Pancreas (tissue), 10 donors: ENCODE measurements around the gene UBASH3A. TPM values are rescaled to one million over a fixed set of nuclear protein-coding genes. Genes with fewer than 3 reads are reported as not detected.

ENCODE experiments used
- ATAC-seq, 4 donors: fragments of 200-7000 bp; cut with Tn5 transposase; one replicate each; pipeline versions ENCODE4 v1.8.0 to v1.9.1; 2020; ENCODE audit warnings: mild to moderate bottlenecking in 4 of 4, moderate library complexity in 4 of 4
- DNase-seq, 6 donors: peaks; one replicate each; pipeline ENCODE4 v3.0.0-alpha.2; 2020
- FAIRE-seq: peaks from 2 replicates; lab custom pipeline; 2012; peaks lifted over from hg19 to GRCh38; lab: Jason Lieb, UNC
- H3K27ac ChIP-seq, 4 donors: fragments of 200-600 bp; sonication (generic); 1 replicate in 3 of 4; 2 replicates in 1 of 4; pipeline versions ENCODE4 v1.5.0 to v1.8.0; 2020
- H3K27me3 ChIP-seq, 4 donors: fragments of 200-600 bp; one replicate each; pipeline ENCODE4 v1.8.0; 2021
- H3K36me3 ChIP-seq, 3 donors: fragments of 200-600 bp; sonication (generic) in 1 of 3; one replicate each; pipeline versions ENCODE4 v1.5.0 to v1.8.0; 2020 to 2021
- H3K4me1 ChIP-seq, 3 donors: fragments of 200-600 bp; one replicate each; pipeline ENCODE4 v1.8.0; 2021
- H3K4me3 ChIP-seq, 4 donors: fragments of 200-600 bp; sonication (generic) in 2 of 4; one replicate each; pipeline versions ENCODE4 v1.5.0 to v1.8.0; 2020 to 2021
- H3K9me3 ChIP-seq, 4 donors: fragments of 200-600 bp; one replicate each; pipeline ENCODE4 v1.8.0; 2021
- WGBS, 2 donors: extraction: QIAGEN DNeasy Blood & Tissue Kit; methylation state at CpG; one replicate each; pipeline ENCODE4 v1.1.7; 2013; 5-methylcytosine and 5-hydroxymethylcytosine counted together
- intact Hi-C, 3 donors: fragments of 100-400 bp; cut with DNase I; formaldehyde crosslinking; loops; one replicate each; pipeline versions ENCODE4 v1.11.1 to v1.14.2; 2022
- polyA plus RNA-seq, 2 donors: library from polyadenylated mRNA; stranded (reverse); fragments of 200-250 nt; gene quantifications; one replicate each; pipeline ENCODE4 v1.2.3, GENCODE V29; 2013
- total RNA-seq, 6 donors: library from RNA; stranded (reverse); fragmentation: NEBNext Ultra II Directional in 4 of 6; extraction: Animal tissue kit (Norgen Biotek cat#: 25700) in 4 of 6; gene quantifications; one replicate each; pipeline versions ENCODE4 v1.2.1 to v1.2.4, GENCODE V29; 2021 to 2023
- TF ChIP-seq, protein P1 (sequence below), 4 donors: fragments of 200-600 bp; sonication (generic) in 3 of 4; IDR thresholded peaks; one replicate each; pipeline versions ENCODE4 v1.5.0 to v1.8.0; 2021; ENCODE audit warnings: antibody characterized with exemption in 4 of 4
- donor health status: healthy with polysubstance abuse.
- donor health status: DM: no; HTN: no; CAD: no; lungs with moderate emphysema.
- donor health status: DM: no; HTN: no; CAD: no.
- donor health status: control.
- donor health status: control.
- donor health status: Bipolar disorder and iron deficiency.
- donor health status: DM: yes; HTN: yes; CAD: no.
- donor health status: DM: no; HTN: no; CAD: no.
- donor health status: DM: no; HTN: no; CAD: no.
- donor health status: DM: yes; HTN: yes; CAD: no.

The UBASH3A gene
- total and polyA plus RNA-seq, 8 donors, result 0.15 to 0.40 (median 0.32) TPM; not detected in 1

DNA sequence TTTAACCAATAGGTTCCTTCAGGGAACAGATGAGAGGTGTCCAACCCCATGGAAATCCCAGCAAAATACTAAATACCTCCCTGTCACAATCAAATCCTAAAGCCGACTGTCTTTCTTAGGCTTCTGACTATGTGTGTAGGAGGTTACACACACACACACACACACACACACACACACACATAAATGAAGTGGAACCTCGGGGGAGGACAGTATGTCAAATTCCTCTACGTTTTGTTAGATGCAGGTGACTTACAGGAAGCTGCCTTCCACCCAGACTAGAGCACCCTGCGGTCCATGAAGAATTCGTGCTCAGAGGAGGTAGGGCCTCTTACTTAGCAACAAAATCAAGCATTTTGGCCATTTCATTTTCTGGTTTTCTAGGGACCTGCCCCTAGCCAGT, 75.9 kb downstream of the UBASH3A start:
- H3K27ac ChIP-seq, result no peak overlapping the region
- no peaks in the 10 kb centered on the region for H3K36me3 ChIP-seq
- H3K9me3 ChIP-seq, result no peaks in the 10 kb centered on the region
- peaks cover 0 to 11% (median 5%) of the 10 kb centered on the region in 3 donors for H3K4me1 ChIP-seq
- 78 to 86% methylated on average over 5 of the region's 5 CpGs for WGBS, 2 donors
- no peaks in the 10 kb centered on the region for H3K27me3 ChIP-seq
- intact Hi-C loops, result no loop called here
- TF ChIP-seq, protein P1, sequence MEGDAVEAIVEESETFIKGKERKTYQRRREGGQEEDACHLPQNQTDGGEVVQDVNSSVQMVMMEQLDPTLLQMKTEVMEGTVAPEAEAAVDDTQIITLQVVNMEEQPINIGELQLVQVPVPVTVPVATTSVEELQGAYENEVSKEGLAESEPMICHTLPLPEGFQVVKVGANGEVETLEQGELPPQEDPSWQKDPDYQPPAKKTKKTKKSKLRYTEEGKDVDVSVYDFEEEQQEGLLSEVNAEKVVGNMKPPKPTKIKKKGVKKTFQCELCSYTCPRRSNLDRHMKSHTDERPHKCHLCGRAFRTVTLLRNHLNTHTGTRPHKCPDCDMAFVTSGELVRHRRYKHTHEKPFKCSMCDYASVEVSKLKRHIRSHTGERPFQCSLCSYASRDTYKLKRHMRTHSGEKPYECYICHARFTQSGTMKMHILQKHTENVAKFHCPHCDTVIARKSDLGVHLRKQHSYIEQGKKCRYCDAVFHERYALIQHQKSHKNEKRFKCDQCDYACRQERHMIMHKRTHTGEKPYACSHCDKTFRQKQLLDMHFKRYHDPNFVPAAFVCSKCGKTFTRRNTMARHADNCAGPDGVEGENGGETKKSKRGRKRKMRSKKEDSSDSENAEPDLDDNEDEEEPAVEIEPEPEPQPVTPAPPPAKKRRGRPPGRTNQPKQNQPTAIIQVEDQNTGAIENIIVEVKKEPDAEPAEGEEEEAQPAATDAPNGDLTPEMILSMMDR (IDR thresholded peaks at IDR 0.05), result no peak
- no peak overlapping the region for H3K4me3 ChIP-seq
- ATAC-seq (no peak), FAIRE-seq (no peak), DNase-seq (no peak)

DNA sequence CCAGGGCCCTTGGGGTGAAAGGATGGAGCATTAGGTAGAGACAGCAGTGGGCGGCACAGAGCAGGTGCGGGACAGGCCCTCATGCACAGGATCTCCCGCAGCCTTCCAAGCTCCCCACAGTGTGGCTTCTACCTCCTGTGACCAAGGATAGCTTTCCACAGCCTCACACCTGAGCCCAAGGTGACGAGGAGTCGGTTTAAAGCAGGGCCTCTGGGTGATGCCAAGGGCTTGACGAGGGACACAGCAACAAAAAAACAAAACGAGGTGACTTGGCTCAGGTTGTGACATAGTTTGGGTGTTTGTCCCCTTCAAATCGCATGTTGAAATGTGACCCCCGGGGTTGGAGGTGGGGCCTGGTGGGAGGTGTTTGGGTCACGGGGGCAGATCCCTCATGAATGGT, 77.0 kb downstream of the UBASH3A start:
- no peak for FAIRE-seq
- 88 to 91% methylated on average over 10 of the region's 10 CpGs for WGBS, 2 donors
- TF ChIP-seq, protein P1 (IDR thresholded peaks at IDR 0.05), result no peak
- no peak for DNase-seq
- Histone ChIP-seq H3K27ac (no peak overlapping the region), H3K4me3 (no peak overlapping the region), H3K4me1 (peaks cover 0 to 11% (median 5%) of the 10 kb centered on the region in 3 donors), H3K36me3 (no peaks in the 10 kb centered on the region), H3K27me3 (no peaks in the 10 kb centered on the region), H3K9me3 (no peaks in the 10 kb centered on the region)
- intact Hi-C loops, result no loop called here
- ATAC-seq, result no peak

DNA sequence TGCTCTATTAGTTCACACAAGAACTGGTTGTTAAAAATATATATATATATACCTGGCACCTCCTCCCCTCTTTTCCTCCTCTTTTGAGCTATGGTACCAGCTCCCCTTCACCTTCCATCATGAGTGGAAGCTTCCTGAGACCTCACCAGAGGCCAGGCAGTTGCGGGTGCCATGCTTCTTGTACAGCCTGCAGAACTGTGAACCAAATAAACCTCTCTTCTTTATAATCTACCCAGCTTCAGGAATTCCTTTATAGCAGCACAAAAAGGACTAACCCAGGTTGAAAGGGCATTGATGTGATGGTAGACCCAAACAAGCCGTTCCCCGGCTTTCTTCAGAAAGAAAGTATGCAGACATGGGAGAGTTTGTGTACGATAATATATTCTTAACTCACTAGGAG, 77.5 kb downstream of the UBASH3A start:
- TF ChIP-seq, protein P1 (IDR thresholded peaks at IDR 0.05), result no peak
- Histone ChIP-seq H3K4me3 (no peak overlapping the region), H3K4me1 (peaks cover 0 to 11% (median 5%) of the 10 kb centered on the region in 3 donors), H3K27me3 (no peaks in the 10 kb centered on the region), H3K36me3 (no peaks in the 10 kb centered on the region), H3K27ac (no peak overlapping the region), H3K9me3 (no peaks in the 10 kb centered on the region)
- no peak for ATAC-seq
- intact Hi-C loops, result no loop called here
- 87 to 95% methylated on average over 4 of the region's 4 CpGs for WGBS, 2 donors
- DNase-seq, result no peak
- FAIRE-seq, result no peak

DNA sequence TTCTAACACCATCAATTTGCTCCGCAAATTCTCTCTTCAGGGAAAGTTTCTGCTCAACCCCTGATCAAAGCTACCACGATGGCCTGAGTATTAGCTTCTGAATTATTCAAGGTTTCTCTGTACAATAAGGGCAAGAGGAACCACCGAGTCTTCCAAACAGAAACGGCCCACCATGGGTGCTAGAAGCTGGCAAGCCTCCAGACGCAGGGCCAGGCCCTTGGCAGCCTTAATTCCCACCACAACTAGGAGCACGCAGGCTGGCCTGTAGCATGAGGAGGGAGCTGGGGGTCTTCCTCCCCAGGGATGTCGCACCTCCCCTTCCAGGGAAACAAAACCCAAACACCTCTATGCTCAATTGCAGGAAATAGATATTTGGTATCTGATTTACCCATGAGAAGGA, 81.3 kb downstream of the UBASH3A start:
- no peak for DNase-seq
- TF ChIP-seq, protein P1 (IDR thresholded peaks at IDR 0.05), result no peak
- no peaks in the 10 kb centered on the region for H3K36me3 ChIP-seq
- FAIRE-seq, result no peak
- no peak overlapping the region for H3K27ac ChIP-seq
- intact Hi-C loops, result no loop called here
- 76 to 91% methylated on average over 7 of the region's 7 CpGs for WGBS, 2 donors
- no peak for ATAC-seq
- H3K4me3 ChIP-seq, result no peak overlapping the region
- H3K27me3 ChIP-seq, result no peaks in the 10 kb centered on the region
- peaks cover 0 to 5% (median 3%) of the 10 kb centered on the region in 3 donors for H3K4me1 ChIP-seq
- no peaks in the 10 kb centered on the region for H3K9me3 ChIP-seq

DNA sequence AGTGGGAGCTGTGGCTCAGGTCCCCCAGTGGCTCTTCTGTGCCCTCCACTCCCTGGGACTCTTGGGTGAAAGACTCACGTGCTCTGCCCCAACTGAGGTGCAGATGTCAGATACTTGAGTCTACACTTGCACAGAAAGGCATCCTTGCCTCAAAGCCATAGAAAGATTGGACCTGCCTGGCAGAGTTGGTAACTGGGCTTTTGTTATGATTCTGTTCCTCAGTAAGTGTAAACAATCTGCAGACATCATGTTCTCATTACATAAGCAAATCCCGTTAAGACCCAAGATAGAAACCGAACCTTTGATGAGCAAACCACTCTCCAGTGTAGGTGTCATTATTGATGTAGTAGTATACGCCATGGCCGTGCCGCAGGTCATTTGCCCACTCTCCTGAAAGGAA, 82.4 kb downstream of the UBASH3A start:
- WGBS, 2 donors, result 79 to 88% methylated on average over 6 of the region's 6 CpGs
- FAIRE-seq (no peak), DNase-seq (no peak), ATAC-seq (no peak)
- H3K4me3 ChIP-seq, result no peak overlapping the region
- intact Hi-C loops, result no loop called here
- no peaks in the 10 kb centered on the region for H3K36me3 ChIP-seq
- H3K9me3 ChIP-seq, result no peaks in the 10 kb centered on the region
- H3K27me3 ChIP-seq, result no peaks in the 10 kb centered on the region
- TF ChIP-seq, protein P1 (IDR thresholded peaks at IDR 0.05), result no peak
- H3K4me1 ChIP-seq, result peaks cover 0 to 5% (median 3%) of the 10 kb centered on the region in 3 donors
- no peak overlapping the region for H3K27ac ChIP-seq
